NCI-H1092 treated with DMSO at 0.1 percent for 48 hours (cell line): ENCODE results near the gene MTHFSD.

Experiments used
- DNase-seq: peaks from one replicate; lab custom pipeline; 2025; lab: John Stamatoyannopoulos, UW

Gene MTHFSD

DNA sequence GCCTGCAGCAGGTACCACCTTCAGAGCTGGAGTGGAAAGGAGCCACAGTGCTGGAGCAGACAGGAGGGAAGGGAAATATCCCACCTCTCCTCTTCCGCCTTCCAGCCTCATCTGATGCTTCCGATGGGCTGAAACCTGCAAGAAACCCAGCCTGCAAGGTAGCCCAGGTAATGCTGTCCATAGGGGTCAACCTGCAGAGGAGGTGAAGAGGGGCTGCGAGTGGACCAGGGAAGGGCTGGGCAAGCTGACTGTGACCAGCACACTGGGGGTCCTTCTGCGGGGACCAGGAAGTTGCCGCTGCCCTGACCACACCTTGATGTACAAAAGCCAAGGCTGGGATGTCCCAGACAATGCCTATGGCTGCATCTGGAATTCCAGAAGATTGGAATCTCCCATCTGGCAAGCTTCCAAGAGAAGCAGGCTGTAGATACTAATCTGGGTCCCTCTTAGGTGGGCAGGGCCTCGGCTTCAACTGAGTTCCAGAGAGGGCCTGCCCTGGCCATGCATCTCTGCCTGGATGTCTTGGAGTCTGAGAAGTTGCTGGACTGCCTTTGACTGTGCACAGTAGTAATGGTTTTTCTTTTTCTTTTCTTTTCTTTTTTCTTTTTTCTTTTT is 29.1 kb upstream of the MTHFSD start:
- DNase-seq = no peak

DNA sequence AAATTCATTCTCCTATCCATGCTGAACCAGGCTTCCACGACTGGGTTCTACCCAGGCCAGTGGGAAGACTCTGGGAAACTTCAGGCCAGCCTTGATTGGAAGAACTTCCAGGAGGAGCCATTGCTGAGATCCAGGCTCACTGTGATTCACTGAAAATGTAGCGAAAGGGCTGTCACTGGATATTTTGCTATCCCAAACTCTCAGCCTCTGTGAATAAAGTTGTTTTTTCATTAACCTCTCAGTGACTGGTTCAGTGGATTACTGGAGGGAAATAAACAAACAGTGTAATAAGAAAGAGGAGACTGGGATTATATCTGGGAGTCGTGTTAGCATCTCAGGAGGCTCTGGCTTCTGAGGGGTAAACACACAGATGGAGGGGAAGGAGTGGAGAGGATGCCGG is 26.4 kb upstream of the MTHFSD start:
- DNase-seq = no peak

DNA sequence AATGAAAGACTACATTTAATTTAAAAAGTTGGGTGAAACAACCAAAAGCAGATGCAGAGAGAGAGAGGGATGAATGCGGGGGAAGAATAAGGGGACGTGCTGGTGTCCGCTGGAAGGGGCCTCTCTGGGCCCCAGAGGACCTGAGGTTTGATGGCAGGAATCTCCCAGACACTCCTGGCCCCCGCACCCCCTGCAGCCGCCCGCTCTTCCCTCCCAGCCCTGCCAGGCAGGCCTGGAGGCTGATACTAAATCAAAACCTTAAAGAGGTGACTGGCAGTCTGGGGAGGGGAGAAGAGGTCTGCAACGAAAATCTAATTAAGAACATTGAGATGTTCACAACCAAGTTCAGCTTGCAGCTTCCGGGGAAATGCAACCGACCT is 25.7 kb upstream of the MTHFSD start:
- no peak for DNase-seq

DNA sequence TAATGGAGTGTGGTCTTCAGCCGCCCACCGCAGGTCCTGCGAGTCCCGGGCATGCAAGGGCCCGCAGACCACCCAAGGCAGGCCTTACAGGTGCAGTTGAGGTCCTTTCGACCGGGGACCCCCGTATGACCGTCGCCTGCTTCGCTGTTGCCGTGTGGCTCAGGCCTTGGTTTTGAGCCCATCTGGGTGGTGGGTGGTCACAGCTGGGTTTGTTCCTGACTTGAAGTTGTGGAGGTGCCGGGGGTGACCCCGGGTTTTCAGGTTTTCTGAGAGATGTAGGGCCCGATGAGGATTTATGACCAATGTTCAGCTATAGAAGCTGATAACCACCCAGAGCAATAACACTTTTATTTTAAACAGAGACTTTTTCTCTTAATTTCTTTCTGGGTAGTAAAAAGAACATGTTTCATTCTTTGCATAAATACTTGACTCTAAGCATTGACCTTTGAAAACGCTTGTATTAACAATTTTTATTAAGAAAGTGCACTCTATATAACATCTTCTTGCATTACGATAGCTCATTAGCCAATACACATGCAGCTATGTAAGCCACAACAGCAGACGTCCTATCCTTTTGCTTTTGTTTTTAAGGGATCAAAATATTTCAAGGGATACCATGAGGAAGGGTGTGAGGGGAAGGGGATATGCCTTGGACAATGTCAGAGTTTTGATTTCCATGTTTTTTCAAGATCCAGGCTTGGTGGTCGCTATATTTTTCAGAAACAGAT is 25.2 kb upstream of the MTHFSD start:
- no peak for DNase-seq

DNA sequence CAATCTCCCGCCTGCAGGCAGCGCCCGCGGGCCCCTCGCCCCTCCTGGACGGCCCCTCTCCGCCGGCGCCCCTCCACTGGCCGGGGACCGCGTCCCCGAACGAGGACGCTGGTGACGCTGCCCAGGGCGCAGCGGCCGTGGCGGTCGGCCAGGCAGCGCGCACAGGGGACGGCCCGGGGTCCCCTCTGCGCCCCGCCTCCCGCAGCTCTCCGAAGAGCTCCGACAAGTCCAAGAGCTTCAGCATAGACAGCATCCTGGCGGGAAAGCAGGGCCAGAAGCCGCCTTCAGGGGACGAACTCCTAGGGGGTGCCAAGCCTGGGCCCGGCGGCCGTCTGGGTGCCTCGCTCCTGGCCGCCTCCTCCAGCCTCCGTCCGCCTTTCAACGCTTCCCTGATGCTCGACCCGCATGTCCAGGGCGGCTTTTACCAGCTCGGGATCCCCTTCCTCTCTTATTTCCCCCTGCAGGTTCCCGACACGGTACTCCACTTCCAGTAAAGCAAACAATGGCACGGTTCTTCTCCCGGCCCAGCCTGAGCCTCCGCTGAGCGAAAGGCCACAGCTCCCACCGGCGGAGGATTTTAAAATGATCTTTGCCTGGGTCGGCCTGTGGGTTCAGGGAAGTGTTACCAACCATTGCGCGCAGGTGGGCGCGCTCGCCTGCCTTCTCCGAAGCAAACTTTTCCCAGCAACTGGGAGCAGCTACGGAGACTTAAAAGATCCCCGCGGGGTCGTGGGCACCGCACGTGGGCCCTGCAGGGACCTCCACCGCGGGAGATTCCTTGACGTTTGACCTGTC is 24.4 kb upstream of the MTHFSD start:
- DNase-seq = no peak

DNA sequence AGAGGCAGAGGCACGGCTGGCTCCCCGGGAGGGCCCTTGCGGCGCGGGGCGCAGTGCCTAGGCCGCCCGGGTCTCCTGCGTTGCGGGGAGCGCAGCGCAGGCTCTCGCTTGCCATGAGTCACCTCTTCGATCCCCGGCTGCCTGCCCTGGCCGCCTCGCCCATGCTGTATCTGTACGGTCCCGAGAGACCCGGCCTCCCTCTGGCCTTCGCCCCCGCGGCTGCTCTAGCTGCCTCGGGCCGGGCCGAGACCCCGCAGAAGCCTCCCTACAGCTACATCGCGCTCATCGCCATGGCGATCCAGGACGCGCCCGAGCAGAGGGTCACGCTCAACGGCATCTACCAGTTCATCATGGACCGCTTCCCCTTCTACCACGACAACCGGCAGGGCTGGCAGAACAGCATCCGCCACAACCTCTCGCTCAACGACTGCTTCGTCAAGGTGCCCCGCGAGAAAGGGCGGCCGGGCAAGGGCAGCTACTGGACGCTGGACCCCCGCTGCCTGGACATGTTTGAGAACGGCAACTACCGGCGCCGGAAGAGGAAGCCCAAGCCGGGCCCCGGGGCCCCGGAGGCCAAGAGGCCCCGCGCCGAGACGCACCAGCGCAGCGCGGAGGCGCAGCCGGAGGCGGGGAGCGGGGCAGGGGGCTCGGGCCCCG is 23.7 kb upstream of the MTHFSD start:
- no peak for DNase-seq

DNA sequence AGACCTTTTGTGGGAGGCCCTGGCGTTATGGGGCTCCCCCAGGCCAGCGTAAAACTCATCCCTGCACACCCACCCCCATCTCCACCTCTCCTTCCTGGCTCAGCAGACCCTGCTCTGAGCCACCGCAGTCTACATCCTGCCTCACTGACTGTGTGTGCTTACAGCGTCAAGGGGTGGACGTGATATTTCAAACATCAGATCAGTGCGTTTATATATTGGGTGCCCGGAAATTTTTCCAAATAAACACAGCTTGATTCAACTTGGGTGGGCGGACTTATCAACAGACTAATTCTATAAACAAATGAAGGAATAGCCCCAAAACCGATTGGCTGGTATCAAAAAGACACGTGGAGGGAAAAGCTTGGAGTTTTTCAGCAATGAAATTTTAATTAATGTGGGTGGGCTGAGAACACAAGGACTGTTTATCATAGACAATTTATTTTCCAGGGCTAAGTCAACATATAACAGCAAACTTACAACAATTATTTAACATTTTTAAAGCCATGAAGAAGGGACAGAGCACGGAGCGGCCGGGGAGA is 23.1 kb upstream of the MTHFSD start, which contains the start of gene FOXL1:
FOXL1 (plus strand) TSS at position 489 of the 539 bp plus-strand sequence. CDS start 175 bp downstream, outside the sequence.
- no peak for DNase-seq

DNA sequence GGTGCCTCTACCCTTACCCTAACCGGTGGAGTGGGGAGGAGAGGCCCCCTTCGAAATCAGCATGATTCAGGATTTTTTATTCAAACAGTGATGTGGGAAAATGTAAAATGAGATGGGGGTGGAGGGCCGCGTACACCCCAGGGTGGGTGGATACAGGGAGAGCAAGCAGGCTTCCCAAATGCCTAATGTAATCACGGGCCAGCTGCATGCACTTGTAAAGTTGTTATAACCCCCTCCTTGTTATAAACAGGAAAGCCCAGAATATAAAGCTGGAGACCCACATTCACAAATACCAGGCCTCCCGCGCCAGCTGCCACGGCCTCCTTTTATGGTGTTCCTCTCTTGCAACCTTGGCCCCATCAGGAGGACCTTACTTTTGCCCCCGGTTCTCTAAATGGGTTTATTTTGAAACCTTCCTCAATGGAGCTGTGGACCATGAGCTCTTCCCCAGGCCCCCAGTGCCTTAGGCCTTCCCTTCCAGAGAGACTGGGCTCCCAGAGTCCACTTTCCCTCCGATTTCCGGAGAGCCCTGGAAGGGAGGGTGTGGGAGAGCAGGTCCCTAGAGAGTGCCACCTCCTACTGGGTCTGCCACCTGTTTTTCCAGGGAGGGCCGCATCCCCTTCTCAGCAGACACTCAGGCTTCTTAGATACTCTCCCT is 22.4 kb upstream of the MTHFSD start:
- DNase-seq = no peak

DNA sequence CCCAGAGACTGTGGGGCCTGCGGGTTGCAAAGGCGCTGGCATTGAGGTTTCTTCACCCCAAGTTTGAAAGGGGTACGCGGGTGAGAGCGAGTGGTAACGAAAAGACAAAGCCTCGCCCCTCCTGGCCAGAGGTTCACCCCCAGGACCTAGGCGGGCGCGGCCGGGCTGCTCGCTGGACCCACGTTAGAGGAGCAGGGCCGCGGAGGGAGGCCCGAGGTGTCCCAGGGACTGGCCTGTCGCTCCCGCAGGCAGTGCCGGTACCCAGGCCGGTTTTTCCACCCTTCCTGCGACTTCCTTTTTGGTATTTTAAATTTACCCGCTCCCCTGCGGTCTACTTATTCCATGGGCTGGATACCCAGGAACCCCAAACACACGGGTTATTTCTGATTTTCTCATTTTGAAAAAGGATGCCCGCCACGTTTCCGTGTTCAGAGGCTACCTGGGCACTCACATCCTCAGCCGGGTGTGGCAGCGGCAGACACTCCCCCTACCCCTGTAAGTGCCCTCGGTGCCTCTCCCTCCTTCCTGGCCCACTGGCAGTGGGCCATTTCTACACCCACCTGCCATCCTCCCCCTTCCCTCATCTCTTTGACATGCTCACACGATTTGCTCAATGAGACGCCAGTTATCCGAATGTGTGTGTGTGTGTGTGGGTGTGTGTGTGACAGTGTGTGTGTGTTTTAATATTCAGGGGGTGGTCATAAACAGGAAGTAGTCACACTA is 21.7 kb upstream of the MTHFSD start:
- no peak for DNase-seq

DNA sequence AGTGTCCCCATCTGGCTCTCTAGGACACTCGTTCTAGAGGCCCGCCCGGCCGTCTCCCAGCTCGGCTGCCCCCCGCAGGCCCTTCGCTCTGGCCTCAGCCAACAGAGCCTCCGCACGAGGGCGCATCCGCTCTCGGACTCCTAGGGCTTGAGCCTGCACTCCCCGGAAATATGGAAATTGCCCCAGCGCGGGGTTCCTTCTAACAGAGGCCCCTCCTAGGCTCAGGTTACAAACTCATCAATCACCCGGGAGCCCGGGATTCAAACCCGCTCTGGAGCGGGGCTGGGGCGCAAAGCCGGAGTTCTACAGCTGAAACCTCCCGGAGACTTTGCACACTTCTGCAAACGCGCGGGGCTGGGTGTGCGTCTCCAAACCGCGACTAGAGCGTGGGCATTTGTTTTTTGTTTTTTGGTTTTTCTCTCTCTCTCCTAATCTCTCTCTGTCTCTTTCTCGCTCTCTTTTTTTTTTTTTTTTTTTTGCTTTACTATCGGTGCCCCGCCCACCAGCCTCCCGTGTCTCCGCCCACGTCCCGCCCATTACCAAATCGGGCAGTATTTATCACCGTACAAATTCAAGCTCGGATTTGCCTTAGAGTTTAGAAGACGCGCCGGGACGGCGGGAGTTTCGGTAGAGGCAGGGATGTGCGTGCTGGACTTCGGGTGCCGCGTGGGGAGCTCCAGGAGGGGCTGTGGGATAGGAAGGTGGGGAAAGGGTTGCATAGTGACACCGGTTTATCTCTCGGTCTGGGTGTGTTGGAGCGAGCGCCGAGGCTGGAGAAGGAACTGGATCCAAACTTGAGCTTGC is 20.9 kb upstream of the MTHFSD start:
- DNase-seq = peak; percentile 11

DNA sequence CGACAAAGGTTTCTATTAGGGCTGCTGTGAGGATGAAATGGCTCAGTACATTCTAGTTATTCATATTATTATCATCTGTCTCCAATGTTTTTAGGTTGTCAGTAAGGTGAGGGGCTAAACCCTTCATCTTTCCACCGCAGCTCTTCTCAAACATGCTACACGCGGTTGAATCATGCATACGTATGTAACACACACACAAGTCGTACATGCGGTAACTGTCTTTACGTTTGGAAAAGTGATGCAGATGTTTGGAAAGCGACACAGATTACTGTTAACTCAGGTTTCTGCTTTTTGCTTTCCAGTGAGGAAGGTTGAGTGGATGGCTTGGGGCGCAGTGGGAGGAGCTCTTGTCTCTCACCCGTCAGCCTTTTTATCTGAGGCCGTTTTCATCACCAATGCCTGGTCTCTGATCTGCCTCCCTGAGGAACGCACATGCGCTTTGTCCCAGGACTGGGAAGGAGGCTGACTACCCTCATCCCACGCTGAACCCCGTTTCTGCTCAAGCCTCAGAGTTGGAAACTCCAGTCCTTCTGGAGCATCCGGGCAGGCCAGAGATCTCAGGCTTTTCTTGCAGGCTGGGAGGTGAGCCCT is 20.2 kb upstream of the MTHFSD start:
- DNase-seq = no peak

DNA sequence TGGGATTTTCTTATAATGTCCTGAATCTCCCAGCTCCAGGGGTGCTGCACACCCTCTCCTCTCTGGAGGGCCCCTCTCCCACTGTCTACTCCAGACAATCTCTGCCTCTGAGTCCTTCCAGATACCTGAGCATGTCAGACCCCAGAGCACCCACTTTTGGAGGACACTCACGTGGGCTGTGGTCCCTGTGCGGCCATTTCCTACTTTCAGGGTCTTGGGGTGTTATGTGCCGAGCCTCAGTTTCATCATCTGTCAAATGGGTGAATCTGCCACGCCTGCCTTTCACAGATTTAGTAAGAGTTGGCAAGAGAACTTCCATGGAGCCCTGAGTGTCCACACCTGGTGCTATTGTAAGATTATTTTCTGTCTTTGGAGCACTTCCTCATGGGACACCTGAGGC is 19.6 kb upstream of the MTHFSD start:
- no peak for DNase-seq

DNA sequence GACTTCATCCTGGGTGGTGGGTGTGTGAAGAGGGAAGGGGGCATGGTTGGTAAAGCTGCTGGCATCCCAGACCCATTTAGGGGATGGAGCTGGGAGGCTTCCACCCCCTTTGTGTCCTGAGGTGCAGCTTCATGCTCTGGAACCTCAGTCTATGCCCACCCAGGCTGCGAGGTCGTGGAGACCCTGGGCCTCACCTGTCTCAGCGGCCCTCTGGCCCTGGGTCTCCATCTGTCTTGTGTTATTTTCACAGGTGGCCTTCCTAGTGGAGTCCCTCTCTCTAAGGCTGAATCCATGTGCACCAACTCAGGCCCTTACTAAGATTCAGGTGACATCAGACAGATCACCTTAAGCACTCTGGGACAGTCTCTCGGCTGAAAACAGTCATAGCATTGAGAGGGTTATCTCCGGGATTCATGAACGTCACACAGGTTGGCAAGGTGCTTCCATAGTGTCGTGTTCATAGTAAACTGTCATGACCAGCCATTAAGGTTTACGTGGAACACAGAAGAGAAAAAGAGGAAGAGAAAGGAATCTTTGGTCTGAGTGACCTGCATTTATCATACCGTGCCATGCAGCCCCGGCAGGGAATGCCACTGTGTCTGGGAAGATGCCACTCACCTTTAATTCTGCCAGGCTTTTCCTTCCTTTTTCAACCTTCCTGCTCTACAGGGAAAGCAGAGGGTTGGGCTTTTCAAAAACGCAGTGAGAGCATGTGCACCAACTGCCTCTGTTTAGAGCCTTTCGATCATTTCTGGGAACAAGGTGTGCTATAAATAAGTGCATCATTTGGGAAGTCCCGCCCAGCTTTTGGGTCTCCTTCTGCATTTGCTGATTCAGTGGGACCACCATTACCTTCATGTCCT is 18.8 kb upstream of the MTHFSD start:
- DNase-seq = no peak

DNA sequence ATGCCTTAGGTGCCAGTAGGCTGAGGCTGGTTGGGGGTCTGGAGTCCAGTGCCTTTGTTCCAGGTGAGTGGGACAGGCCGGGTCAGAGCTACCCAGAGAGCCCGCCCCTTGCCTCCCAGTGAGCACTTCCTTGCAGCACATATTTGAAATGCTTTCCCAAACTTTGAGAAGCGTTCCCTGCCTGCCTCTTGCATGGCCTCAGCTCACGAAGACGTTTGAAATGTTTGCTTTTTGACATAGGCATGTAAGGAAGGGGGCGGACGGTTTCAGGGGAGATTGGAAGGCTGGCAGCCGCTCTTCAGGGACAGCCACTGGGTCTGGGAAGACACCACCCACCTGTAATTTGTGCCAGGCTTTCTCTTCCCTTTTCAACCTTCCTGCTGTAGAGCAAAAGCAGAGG is 18.2 kb upstream of the MTHFSD start:
- DNase-seq = no peak

DNA sequence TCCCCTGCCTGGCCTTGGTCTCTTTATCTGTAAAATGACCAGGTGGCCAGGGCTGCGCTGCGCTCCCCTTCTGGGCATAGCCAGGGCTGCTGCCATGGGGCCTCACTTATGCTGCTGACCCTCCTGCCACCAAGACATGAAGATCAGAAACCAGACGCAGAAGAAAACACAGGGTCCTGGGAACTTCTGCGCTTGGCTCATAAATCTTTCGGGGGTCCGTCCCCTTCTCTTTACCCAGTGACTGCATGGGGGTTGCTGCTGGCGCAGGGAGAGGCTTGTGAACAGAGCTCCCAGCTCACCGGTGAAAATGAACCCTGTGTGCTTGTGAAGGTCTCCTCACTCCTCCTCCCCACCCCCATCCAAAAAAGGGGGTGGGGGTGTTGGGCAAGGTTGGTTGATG is 17.6 kb upstream of the MTHFSD start:
- DNase-seq = no peak

DNA sequence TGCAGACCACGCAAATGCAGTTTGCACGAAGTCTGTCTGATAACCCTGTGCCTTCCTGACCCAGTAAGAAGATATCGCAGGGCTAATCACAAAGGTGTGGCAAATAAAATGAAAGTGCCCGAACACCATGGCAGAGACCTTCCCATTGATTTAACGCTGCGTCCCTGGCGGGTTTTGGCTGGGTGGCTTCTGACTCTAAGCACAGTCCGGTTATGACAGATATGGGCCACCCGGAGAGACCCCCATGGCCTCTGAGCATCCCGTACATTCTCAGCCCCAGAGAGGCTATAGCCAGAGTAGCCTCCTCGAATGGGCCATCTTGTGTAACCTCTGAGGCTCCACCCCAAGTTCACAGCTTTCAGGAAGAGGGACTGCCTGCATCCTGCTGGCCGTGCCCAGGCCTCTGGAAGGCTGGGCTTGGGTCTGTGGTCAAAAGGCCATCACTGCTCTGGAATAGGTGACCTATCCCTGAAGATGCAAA is 17.0 kb upstream of the MTHFSD start:
- no peak for DNase-seq

DNA sequence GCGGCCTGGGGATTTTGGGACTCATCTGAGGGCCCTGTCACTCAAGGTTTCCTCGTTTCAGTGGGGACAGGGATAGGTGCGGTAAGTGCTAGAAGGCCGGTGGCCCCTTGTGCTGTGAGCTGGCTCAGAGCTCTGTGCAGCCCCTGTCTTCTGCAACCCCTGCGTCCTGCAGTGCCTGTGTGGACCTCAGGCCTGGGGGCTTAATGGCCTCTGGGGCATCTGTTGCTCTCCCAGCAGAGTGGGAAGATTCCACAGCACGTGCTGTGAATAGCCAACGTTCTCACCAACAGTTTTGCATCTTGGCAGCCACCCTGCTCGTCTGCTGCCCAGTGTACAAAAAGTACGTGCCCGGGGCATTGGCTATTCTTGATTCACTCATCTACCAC is 16.5 kb upstream of the MTHFSD start:
- DNase-seq = no peak
